Activated B cell treated with CpG ODN at 0.5 μM for 24 hours (primary cell): ENCODE results near the gene ATP6V0A1. TPM values are rescaled to one million over a fixed set of nuclear protein-coding genes. Genes with fewer than 3 reads are reported as not detected.
A peak's percentile ranks its signal among the peaks of the same experiment; 100 is the strongest.

Experiments
- ATAC-seq: fragments of 200-7000 bp; cut with Tn5 transposase; one replicate; pipeline ENCODE4 v1.10.0; 2021; ENCODE audit warnings: low read depth, mild to moderate bottlenecking, moderate library complexity
- CTCF ChIA-PET: fragments of 350-600 bp; sonication (Branson Sonifier 250); formaldehyde crosslinking; loops from one replicate; lab custom pipeline; 2021; ENCODE audit warnings: antibody characterized with exemption; lab: Charles Lee
- POLR2A ChIA-PET: fragments of 350-600 bp; sonication (Branson Sonifier 250); formaldehyde crosslinking; loops from one replicate; lab custom pipeline; 2021; ENCODE audit warnings: antibody characterized with exemption; lab: Charles Lee
- DNase-seq: peaks from one replicate; pipeline ENCODE4 v3.0.0; 2022
- H3K27ac Mint-ChIP-seq: one replicate; pipeline ENCODE4 v1.8.0; 2020; ENCODE audit warnings: mixed read lengths
- H3K27me3 Mint-ChIP-seq: one replicate; pipeline ENCODE4 v1.8.0; 2021; ENCODE audit warnings: mixed read lengths
- H3K36me3 Mint-ChIP-seq: one replicate; pipeline ENCODE4 v1.8.0; 2021; ENCODE audit warnings: low read depth, mixed read lengths
- H3K4me1 Mint-ChIP-seq: one replicate; pipeline ENCODE4 v1.8.0; 2021; ENCODE audit warnings: mixed read lengths
- H3K4me3 Mint-ChIP-seq: one replicate; pipeline ENCODE4 v1.8.0; 2020; ENCODE audit warnings: mild to moderate bottlenecking, mixed read lengths
- H3K9me3 Mint-ChIP-seq: one replicate; pipeline ENCODE4 v1.8.0; 2020; ENCODE audit warnings: mixed read lengths
- intact Hi-C: fragments of 100-400 bp; cut with micrococcal nuclease; formaldehyde crosslinking; loops from one replicate; pipeline ENCODE4 v1.15.1; 2024
- total RNA-seq: library from RNA; stranded (reverse); gene quantifications from 2 replicates; pipeline ENCODE4 v1.2.3, GENCODE V29; 2022
- TF ChIP-seq, protein P1 (sequence below): fragments of 200-600 bp; IDR thresholded peaks from one replicate; pipeline ENCODE4 v1.8.0; 2022; ENCODE audit warnings: antibody characterized with exemption, mild to moderate bottlenecking

The ATP6V0A1 gene
- total RNA-seq, 1 donor from 2014 or later = 75.6 TPM

DNA sequence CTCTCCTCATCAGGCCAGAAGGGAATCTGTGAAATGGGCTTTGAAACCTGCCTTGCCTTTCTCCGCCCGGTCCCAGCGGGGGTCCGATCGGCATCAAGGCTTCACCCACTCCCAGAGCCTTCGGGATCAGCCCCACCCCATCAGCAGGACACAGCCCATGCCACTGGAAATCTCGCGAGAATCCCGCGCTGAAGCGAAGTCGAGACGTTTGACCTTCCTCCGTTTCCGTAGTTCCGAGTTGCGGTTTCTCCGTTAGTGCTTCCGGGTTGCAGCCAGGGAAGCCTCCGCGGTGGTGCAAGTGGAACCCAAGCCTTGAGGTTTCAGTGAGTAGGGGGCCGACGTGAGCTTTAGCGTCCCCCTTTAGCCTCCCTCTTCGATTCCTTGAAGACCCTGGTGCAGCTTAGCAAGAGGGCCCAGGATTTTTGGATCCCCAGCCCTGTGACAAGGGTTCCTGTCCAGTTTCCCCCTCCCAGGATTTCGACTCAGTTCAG lies 103.3 kb downstream of the ATP6V0A1 start, which contains the start of gene COASY:
Gene COASY, plus strand, starts transcription at position 252 of the 491 bp plus-strand sequence. CDS start 475 bp downstream, outside the sequence.
- POLR2A ChIA-PET = no interaction called here
- intact Hi-C loops = loop anchor here (1.0 kb wide), 3 partner anchors 8 to 26 kb away; partner anchors contain the start of genes NAGLU and PSMC3IP

DNA sequence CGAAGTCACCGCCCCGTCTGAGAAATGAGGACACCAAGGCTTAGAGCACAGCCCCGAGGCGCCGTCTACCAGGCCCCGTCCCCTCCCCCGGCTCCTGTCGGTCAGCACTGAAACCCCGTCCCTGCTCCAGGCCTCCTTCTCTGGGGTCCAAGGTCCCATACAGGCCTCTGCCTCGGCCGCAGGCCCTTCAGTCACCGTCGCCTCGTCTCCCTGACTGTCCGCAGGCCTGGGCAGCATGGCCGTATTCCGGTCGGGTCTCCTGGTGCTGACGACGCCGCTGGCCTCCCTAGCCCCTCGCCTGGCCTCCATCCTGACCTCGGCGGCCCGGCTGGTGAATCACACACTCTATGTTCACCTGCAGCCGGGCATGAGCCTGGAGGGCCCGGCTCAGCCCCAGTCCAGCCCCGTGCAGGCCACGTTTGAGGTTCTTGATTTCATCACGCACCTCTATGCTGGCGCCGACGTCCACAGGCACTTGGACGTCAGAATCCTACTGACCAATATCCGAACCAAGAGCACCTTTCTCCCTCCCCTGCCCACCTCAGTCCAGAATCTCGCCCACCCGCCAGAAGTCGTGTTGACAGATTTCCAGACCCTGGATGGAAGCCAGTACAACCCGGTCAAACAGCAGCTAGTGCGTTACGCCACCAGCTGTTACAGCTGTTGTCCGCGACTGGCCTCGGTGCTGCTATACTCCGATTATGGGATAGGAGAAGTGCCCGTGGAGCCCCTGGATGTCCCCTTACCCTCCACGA lies 103.9 kb downstream of the ATP6V0A1 start:
- intact Hi-C loops = loop anchor here (1.0 kb wide), 3 partner anchors 8 to 26 kb away; partner anchors contain the start of genes NAGLU and PSMC3IP
- H3K36me3 Mint-ChIP-seq = peaks cover 35% of the 10 kb centered on the region
- peak overlapping the region; percentile 96 for H3K27ac Mint-ChIP-seq
- POLR2A ChIA-PET = interaction anchor here (0.5 to 1.3 kb wide), 5 partner anchors 8 to 268 kb away, joined by 3 to 16 read pairs (median 3); partner anchors contain the start of gene NAGLU
- H3K4me3 Mint-ChIP-seq = peak overlapping the region; percentile 93
- CTCF ChIA-PET = no interaction called here
- DNase-seq (no peak), ATAC-seq (no peak)
- TF ChIP-seq, protein P1, sequence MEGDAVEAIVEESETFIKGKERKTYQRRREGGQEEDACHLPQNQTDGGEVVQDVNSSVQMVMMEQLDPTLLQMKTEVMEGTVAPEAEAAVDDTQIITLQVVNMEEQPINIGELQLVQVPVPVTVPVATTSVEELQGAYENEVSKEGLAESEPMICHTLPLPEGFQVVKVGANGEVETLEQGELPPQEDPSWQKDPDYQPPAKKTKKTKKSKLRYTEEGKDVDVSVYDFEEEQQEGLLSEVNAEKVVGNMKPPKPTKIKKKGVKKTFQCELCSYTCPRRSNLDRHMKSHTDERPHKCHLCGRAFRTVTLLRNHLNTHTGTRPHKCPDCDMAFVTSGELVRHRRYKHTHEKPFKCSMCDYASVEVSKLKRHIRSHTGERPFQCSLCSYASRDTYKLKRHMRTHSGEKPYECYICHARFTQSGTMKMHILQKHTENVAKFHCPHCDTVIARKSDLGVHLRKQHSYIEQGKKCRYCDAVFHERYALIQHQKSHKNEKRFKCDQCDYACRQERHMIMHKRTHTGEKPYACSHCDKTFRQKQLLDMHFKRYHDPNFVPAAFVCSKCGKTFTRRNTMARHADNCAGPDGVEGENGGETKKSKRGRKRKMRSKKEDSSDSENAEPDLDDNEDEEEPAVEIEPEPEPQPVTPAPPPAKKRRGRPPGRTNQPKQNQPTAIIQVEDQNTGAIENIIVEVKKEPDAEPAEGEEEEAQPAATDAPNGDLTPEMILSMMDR = no peak
- H3K9me3 Mint-ChIP-seq = no peaks in the 10 kb centered on the region
- H3K27me3 Mint-ChIP-seq = no peaks in the 10 kb centered on the region
- peaks cover 37% of the 10 kb centered on the region for H3K4me1 Mint-ChIP-seq

More for the DNA sequence above, 103.3 kb downstream of the ATP6V0A1 start, which contains the start of gene COASY:
- H3K27me3 Mint-ChIP-seq = no peaks in the 10 kb centered on the region
- no peaks in the 10 kb centered on the region for H3K9me3 Mint-ChIP-seq
- H3K36me3 Mint-ChIP-seq = peaks cover 32% of the 10 kb centered on the region
- TF ChIP-seq, protein P1 = no peak
- CTCF ChIA-PET = no interaction called here
- H3K4me3 Mint-ChIP-seq = peak within 1 kb of the TSS; percentile 93
- H3K27ac Mint-ChIP-seq = peak within 1 kb of the TSS; percentile 96
- peak; percentile 85 for ATAC-seq
- peaks cover 35% of the 10 kb centered on the region for H3K4me1 Mint-ChIP-seq
- peak; percentile 82 for DNase-seq

DNA sequence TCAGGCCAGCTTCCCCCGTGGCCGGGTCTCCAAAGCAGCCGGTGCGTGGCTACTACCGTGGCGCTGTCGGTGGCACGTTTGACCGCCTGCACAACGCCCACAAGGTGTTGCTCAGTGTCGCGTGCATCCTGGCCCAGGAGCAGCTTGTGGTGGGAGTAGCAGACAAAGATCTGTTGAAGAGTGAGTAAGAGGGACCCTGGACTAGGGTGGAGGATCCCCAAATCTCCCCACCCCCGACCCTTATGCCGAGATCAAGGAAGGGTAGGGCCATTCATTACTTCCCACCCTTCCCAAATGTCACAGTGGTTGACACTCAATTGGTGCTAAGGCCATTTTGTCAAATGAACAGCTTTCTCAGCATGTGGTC lies 104.4 kb downstream of the ATP6V0A1 start:
- CTCF ChIA-PET = no interaction called here
- H3K36me3 Mint-ChIP-seq = peaks cover 38% of the 10 kb centered on the region
- H3K4me1 Mint-ChIP-seq = peaks cover 41% of the 10 kb centered on the region
- no peaks in the 10 kb centered on the region for H3K27me3 Mint-ChIP-seq
- no peak for DNase-seq
- H3K27ac Mint-ChIP-seq = peak overlapping the region; percentile 96
- TF ChIP-seq, protein P1 = no peak
- ATAC-seq = no peak
- intact Hi-C loops = no loop called here
- POLR2A ChIA-PET = interaction anchor here (1.0 to 4.7 kb wide), 5 partner anchors 9 to 27 kb away, joined by 3 to 23 read pairs (median 6); partner anchors contain the start of gene NAGLU
- peak overlapping the region; percentile 93 for H3K4me3 Mint-ChIP-seq
- H3K9me3 Mint-ChIP-seq = no peaks in the 10 kb centered on the region

DNA sequence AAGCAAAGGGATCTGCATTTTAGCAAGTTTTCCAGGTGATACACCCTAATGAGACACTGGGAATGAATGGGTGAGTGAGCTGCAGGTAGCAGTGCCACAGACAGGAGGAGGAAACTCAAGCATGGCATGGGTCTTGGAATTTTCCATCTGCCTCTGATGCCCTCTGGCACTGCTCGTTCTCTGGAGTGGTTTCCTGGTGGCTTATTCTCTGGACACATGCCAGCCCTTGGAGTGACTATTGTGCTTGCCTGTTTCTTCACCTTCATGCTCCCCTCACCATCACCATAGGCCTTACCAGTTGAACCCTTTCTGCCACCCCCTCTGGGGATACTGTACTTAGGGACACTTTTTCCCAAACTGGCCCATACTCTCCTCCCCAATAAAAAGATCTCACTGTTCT lies 104.9 kb downstream of the ATP6V0A1 start:
- POLR2A ChIA-PET = interaction anchor here (1.0 to 4.7 kb wide), 6 partner anchors 9 to 31 kb away, joined by 3 to 23 read pairs (median 8); partner anchors contain the start of gene NAGLU

More for the DNA sequence above, 104.9 kb downstream of the ATP6V0A1 start:
- Mint-ChIP-seq H3K9me3 (no peaks in the 10 kb centered on the region), H3K4me1 (peaks cover 42% of the 10 kb centered on the region), H3K36me3 (peaks cover 39% of the 10 kb centered on the region), H3K27ac (peak overlapping the region; percentile 56), H3K27me3 (no peaks in the 10 kb centered on the region), H3K4me3 (peak overlapping the region; percentile 93)
- CTCF ChIA-PET = no interaction called here
- TF ChIP-seq, protein P1 = no peak
- ATAC-seq (no peak), DNase-seq (no peak)
- intact Hi-C loops = no loop called here
